ENCODE data around the gene G6PC3. TPM values are rescaled to one million over a fixed set of nuclear protein-coding genes. Genes with fewer than 3 reads are reported as not detected.

The G6PC3 gene
- total RNA-seq, 2 experiments from 2014 or later, result 20.2 to 20.7 TPM

- POLR2A ChIA-PET, result interaction anchor here (0.5 to 1.3 kb wide), 3 partner anchors 14 to 178 kb away, joined by 3 read pairs; no protein-coding TSS in a partner anchor
- ATAC-seq, result no peak
- CTCF ChIA-PET, result interaction anchor here (0.7 to 1.6 kb wide), 3 partner anchors 10 to 13 kb away, joined by 3 to 4 read pairs (median 3); no protein-coding TSS in a partner anchor
- intact Hi-C loops (cut with micrococcal nuclease), result no loop called here
- no peaks in the 10 kb centered on the region for H3K36me3 Mint-ChIP-seq (ENCODE audit: low read depth)
- H3K27ac Mint-ChIP-seq, result no peak overlapping the region
- DNase-seq, result no peak
- TF ChIP-seq CTCF (IDR thresholded peaks at IDR 0.05), result no peak
- H3K27me3 Mint-ChIP-seq, result no peaks in the 10 kb centered on the region
- no peak overlapping the region for H3K4me3 Mint-ChIP-seq
- no peaks in the 10 kb centered on the region for H3K9me3 Mint-ChIP-seq
- H3K4me1 Mint-ChIP-seq (ENCODE audit: low read depth), result peaks cover 1% of the 10 kb centered on the region
Measured at GRCh38 chr17:44102849-44103622, 32.5 kb downstream of the G6PC3 start.

- Mint-ChIP-seq H3K27ac (no peak overlapping the region), H3K27me3 (no peaks in the 10 kb centered on the region), H3K36me3 (ENCODE audit: low read depth) (no peaks in the 10 kb centered on the region), H3K4me1 (ENCODE audit: low read depth) (no peaks in the 10 kb centered on the region), H3K4me3 (no peak overlapping the region), H3K9me3 (no peaks in the 10 kb centered on the region)
- DNase-seq (no peak), ATAC-seq (no peak)
- ChIA-PET CTCF (no interaction called here), POLR2A (interaction anchor here (1.1 kb wide), 1 partner anchor 18 kb away, joined by 3 read pairs; the partner anchor contains the start of gene HDAC5)
- TF ChIP-seq CTCF (IDR thresholded peaks at IDR 0.05), result no peak
- intact Hi-C loops (cut with micrococcal nuclease), result no loop called here
Measured at GRCh38 chr17:44105483-44105882, 34.9 kb downstream of the G6PC3 start.

GRCh38 chr17:44105941-44106340 is 35.4 kb downstream of the G6PC3 start:
- CTCF ChIA-PET, result interaction anchor here (1.7 kb wide), 1 partner anchor 10 kb away, joined by 11 read pairs; no protein-coding TSS in a partner anchor

GRCh38 chr17:44106801-44107200 is 36.3 kb downstream of the G6PC3 start:
- Mint-ChIP-seq H3K36me3 (ENCODE audit: low read depth) (no peaks in the 10 kb centered on the region), H3K4me1 (ENCODE audit: low read depth) (peaks cover 4% of the 10 kb centered on the region), H3K9me3 (no peaks in the 10 kb centered on the region), H3K4me3 (no peak overlapping the region), H3K27ac (no peak overlapping the region), H3K27me3 (no peaks in the 10 kb centered on the region)
- intact Hi-C loops (cut with micrococcal nuclease), result no loop called here
- TF ChIP-seq CTCF (IDR thresholded peaks at IDR 0.05), result no peak
- ATAC-seq (no peak), DNase-seq (no peak)
- CTCF ChIA-PET, result interaction anchor here (1.7 kb wide), 1 partner anchor 9 kb away, joined by 11 read pairs; no protein-coding TSS in a partner anchor
- POLR2A ChIA-PET, result interaction anchor here (0.6 kb wide), 1 partner anchor 768 kb away, joined by 4 read pairs; no protein-coding TSS in a partner anchor

More at GRCh38 chr17:44105941-44106340, 35.4 kb downstream of the G6PC3 start:
- H3K9me3 Mint-ChIP-seq, result no peaks in the 10 kb centered on the region
- intact Hi-C loops (cut with micrococcal nuclease), result no loop called here
- H3K27ac Mint-ChIP-seq, result no peak overlapping the region
- no peaks in the 10 kb centered on the region for H3K4me1 Mint-ChIP-seq (ENCODE audit: low read depth)
- no peaks in the 10 kb centered on the region for H3K36me3 Mint-ChIP-seq (ENCODE audit: low read depth)
- POLR2A ChIA-PET, result interaction anchor here (1.1 kb wide), 1 partner anchor 17 kb away, joined by 3 read pairs; the partner anchor contains the start of gene HDAC5
- no peak for DNase-seq
- no peak for ATAC-seq
- TF ChIP-seq CTCF (IDR thresholded peaks at IDR 0.05), result no peak
- H3K4me3 Mint-ChIP-seq, result no peak overlapping the region
- no peaks in the 10 kb centered on the region for H3K27me3 Mint-ChIP-seq

Measured in activated CD8-positive, alpha-beta T cell treated with anti-CD3 and anti-CD28 coated beads for 36 hours (primary cell).